Stomach (tissue), 9 donors: ENCODE data around the gene COL7A1. TPM values are rescaled to one million over a fixed set of nuclear protein-coding genes. Genes with fewer than 3 reads are reported as not detected.
A peak's percentile ranks its signal among the peaks of the same experiment; 100 is the strongest.

Experiments
- DNase-seq, 2 donors: peaks; one replicate each; pipeline versions ENCODE4 v3.0.0 to v3.0.0-alpha.2; 2013 to 2019
- H3K27ac ChIP-seq, 5 donors: fragments of 200-600 bp in 4 of 5; sonication (generic) in 4 of 5; one replicate each; pipeline ENCODE4 v1.5.1; 2013 to 2019; ENCODE audit warnings: mild to moderate bottlenecking in 1 of 5, moderate library complexity in 1 of 5
- H3K27me3 ChIP-seq, 3 donors: fragments of 200-600 bp; sonication (generic); one replicate each; pipeline ENCODE4 v1.5.1; 2017 to 2019; ENCODE audit warnings: mixed run types in 1 of 3
- H3K36me3 ChIP-seq, 4 donors: fragments of 200-600 bp; sonication (generic); 1 replicate in 3 of 4; 2 replicates in 1 of 4; pipeline ENCODE4 v1.5.1; 2016 to 2019
- H3K4me1 ChIP-seq, 4 donors: fragments of 200-600 bp; sonication (generic); one replicate each; pipeline ENCODE4 v1.5.1; 2016 to 2019
- H3K4me3 ChIP-seq, 4 donors: fragments of 200-600 bp; sonication (generic) in 3 of 4; one replicate each; pipeline ENCODE4 v1.5.1; 2016 to 2019; ENCODE audit warnings: mild to moderate bottlenecking in 1 of 4
- H3K9me3 ChIP-seq, 4 donors: fragments of 200-600 bp; sonication (generic); one replicate each; pipeline ENCODE4 v1.5.1; 2016 to 2019
- CTCF ChIP-seq, 7 experiments: fragments of 450-650 bp in 4 of 7; fragments of 200-600 bp in 3 of 7; sonication (generic) in 3 of 7; IDR thresholded peaks; one replicate each; pipeline ENCODE4 v1.5.1; 2016 to 2019; ENCODE audit warnings: antibody characterized with exemption in 7 of 7, control low read depth in 2 of 7, mild to moderate bottlenecking in 1 of 7
- EP300 ChIP-seq: sonication (generic); formaldehyde crosslinking; IDR thresholded peaks from one replicate; pipeline ENCODE4 v1.6.1; 2017; ENCODE audit warnings: antibody characterized with exemption
- POLR2A ChIP-seq, 4 donors: fragments of 450-650 bp; IDR thresholded peaks; one replicate each; pipeline ENCODE4 v1.6.1; 2016; ENCODE audit warnings: antibody characterized with exemption in 4 of 4, control low read depth in 2 of 4, mild to moderate bottlenecking in 1 of 4, moderate library complexity in 1 of 4
- POLR2AphosphoS5 ChIP-seq, 3 donors: sonication (generic); formaldehyde crosslinking; IDR thresholded peaks; one replicate each; pipeline ENCODE4 v1.6.1; 2016; ENCODE audit warnings: antibody characterized with exemption in 3 of 3
- WGBS, 5 donors: extraction: QIAGEN DNeasy Blood & Tissue Kit in 3 of 5; methylation state at CpG; one replicate each; pipeline versions ENCODE4 v1.1.5 to v1.1.7; 2013 to 2018; 5-methylcytosine and 5-hydroxymethylcytosine counted together
- intact Hi-C: fragments of 100-400 bp; cut with DNase I; formaldehyde crosslinking; loops from one replicate; pipeline ENCODE4 v1.15.1; 2023; ENCODE audit warnings: low total_unique reads
- polyA plus RNA-seq, 3 donors: library from polyadenylated mRNA; stranded (reverse); fragments of 200-250 nt; gene quantifications; one replicate each; pipeline ENCODE4 v1.2.3, GENCODE V29; 2013
- total RNA-seq, 5 donors: library from RNA; depleted of rRNA; stranded (reverse); fragments of >200 nt; gene quantifications; one replicate each; pipeline versions ENCODE4 v1.1.0 to v1.2.3, GENCODE V29; 2014 to 2016
- donor health status: healthy with polysubstance abuse.
- donor health status: Bipolar disorder and iron deficiency.
- donor health status: healthy.

COL7A1 gene
- total and polyA plus RNA-seq, 8 donors: 1.8 to 123 (median 7.7) TPM

- Histone ChIP-seq H3K4me1 (peaks cover 21 to 52% (median 36%) of the 10 kb centered on the region in 4 donors), H3K36me3 (no peaks in the 10 kb centered on the region), H3K27me3 (no peaks in the 10 kb centered on the region), H3K9me3 (no peaks in the 10 kb centered on the region), H3K27ac (no peak overlapping the region), H3K4me3 (no peak overlapping the region)
- WGBS, 5 donors: 77 to 84% (median 83%) methylated on average over 16 to 20 of the region's 20 CpGs
- TF ChIP-seq POLR2AphosphoS5 (IDR thresholded peaks at IDR 0.05): no peak
- no peak for DNase-seq
- intact Hi-C loops: no loop called here
These were observed 32.6 kb downstream of the COL7A1 start for GRCh38 chr3:48562367-48563095.

- no peaks in the 10 kb centered on the region for H3K9me3 ChIP-seq
- WGBS, 5 donors: 29 to 45% (median 33%) methylated on average over 13 to 21 of the region's 21 CpGs
- DNase-seq: peak; percentile 45 to 74
- H3K4me1 ChIP-seq: peaks cover 31 to 61% (median 47%) of the 10 kb centered on the region in 4 donors
- TF ChIP-seq POLR2A (IDR thresholded peaks at IDR 0.05) (no peak), CTCF (IDR thresholded peaks at IDR 0.05) (peak in 1 of 7 experiments; percentile 8)
- H3K27me3 ChIP-seq: no peaks in the 10 kb centered on the region
- H3K4me3 ChIP-seq: peak overlapping the region; percentile 11 to 34 (median 30)
- no peaks in the 10 kb centered on the region for H3K36me3 ChIP-seq
- peak overlapping the region in 4 of 5 donors; percentile 26 to 74 (median 49) for H3K27ac ChIP-seq
- intact Hi-C loops: no loop called here
These were observed 33.9 kb downstream of the COL7A1 start for GRCh38 chr3:48561045-48561736.

GRCh38 chr3:48560648-48561018 is 34.5 kb downstream of the COL7A1 start:
- no peaks in the 10 kb centered on the region for H3K9me3 ChIP-seq
- TF ChIP-seq CTCF (IDR thresholded peaks at IDR 0.05) (no peak), POLR2AphosphoS5 (IDR thresholded peaks at IDR 0.05) (no peak), POLR2A (IDR thresholded peaks at IDR 0.05) (no peak)
- peaks cover 36 to 62% (median 50%) of the 10 kb centered on the region in 4 donors for H3K4me1 ChIP-seq
- intact Hi-C loops: no loop called here
- WGBS, 5 donors: 10 to 23% (median 15%) methylated on average over 5 of the region's 5 CpGs
- no peaks in the 10 kb centered on the region for H3K36me3 ChIP-seq
- peak overlapping the region; percentile 11 to 34 (median 30) for H3K4me3 ChIP-seq
- DNase-seq: peak in 1 of 2 donors; percentile 56
- H3K27me3 ChIP-seq: no peaks in the 10 kb centered on the region
- H3K27ac ChIP-seq: peak overlapping the region in 4 of 5 donors; percentile 26 to 74 (median 49)

- no peak for DNase-seq
- peaks cover 36 to 66% (median 50%) of the 10 kb centered on the region in 4 donors for H3K4me1 ChIP-seq
- intact Hi-C loops: no loop called here
These were observed 36.5 kb downstream of the COL7A1 start for GRCh38 chr3:48558493-48559134.

More at GRCh38 chr3:48558493-48559134, 36.5 kb downstream of the COL7A1 start:
- TF ChIP-seq CTCF (IDR thresholded peaks at IDR 0.05): peak in 1 of 7 experiments; percentile 36
- TF ChIP-seq POLR2A (IDR thresholded peaks at IDR 0.05): no peak
- TF ChIP-seq EP300: no peak
- TF ChIP-seq POLR2AphosphoS5 (IDR thresholded peaks at IDR 0.05): no peak
- H3K27ac ChIP-seq: peak overlapping the region in 4 of 5 donors; percentile 32 to 84 (median 58)
- WGBS, 5 donors: 55 to 76% (median 64%) methylated on average over 6 of the region's 6 CpGs
- H3K9me3 ChIP-seq: no peaks in the 10 kb centered on the region
- H3K27me3 ChIP-seq: no peaks in the 10 kb centered on the region
- H3K36me3 ChIP-seq: no peaks in the 10 kb centered on the region
- H3K4me3 ChIP-seq: no peak overlapping the region
